GM12875 (cell line): ENCODE measurements around the gene KIDINS220.

Experiments
- H3K4me3 ChIP-seq: one replicate; pipeline ENCODE4 v1.5.1; 2011; ENCODE audit warnings: low read depth, low read length, control low read depth
- TF ChIP-seq, protein P1 (sequence below): IDR thresholded peaks from 2 replicates; pipeline ENCODE4 v1.5.1; 2011; ENCODE audit warnings: low read depth, mild to moderate bottlenecking, control low read depth, inconsistent platforms, low read length, moderate library complexity, borderline replicate concordance; ENCODE audit not compliant: insufficient read depth

The KIDINS220 gene

DNA sequence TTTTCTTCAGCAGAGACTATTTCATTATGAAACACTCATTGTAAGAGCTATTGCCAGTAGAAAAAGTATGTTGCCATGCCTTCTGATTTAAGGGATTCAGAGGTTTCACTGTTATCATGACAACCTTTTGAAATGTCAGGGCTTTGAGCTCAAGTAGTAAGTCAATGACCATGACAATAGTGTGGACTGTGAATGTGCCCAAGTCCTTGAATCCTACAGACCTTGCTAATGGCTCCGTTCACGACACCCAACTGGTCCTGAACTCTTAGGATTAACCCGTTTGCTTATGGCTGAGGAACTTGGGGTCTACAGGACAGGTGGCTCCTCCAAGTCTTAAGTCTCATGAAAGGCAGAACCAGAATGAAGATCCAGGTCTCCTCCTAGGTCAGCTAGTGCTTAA lies 17.6 kb upstream of the KIDINS220 start:
- no peak overlapping the region for H3K4me3 ChIP-seq
- TF ChIP-seq, protein P1, sequence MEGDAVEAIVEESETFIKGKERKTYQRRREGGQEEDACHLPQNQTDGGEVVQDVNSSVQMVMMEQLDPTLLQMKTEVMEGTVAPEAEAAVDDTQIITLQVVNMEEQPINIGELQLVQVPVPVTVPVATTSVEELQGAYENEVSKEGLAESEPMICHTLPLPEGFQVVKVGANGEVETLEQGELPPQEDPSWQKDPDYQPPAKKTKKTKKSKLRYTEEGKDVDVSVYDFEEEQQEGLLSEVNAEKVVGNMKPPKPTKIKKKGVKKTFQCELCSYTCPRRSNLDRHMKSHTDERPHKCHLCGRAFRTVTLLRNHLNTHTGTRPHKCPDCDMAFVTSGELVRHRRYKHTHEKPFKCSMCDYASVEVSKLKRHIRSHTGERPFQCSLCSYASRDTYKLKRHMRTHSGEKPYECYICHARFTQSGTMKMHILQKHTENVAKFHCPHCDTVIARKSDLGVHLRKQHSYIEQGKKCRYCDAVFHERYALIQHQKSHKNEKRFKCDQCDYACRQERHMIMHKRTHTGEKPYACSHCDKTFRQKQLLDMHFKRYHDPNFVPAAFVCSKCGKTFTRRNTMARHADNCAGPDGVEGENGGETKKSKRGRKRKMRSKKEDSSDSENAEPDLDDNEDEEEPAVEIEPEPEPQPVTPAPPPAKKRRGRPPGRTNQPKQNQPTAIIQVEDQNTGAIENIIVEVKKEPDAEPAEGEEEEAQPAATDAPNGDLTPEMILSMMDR = no peak

DNA sequence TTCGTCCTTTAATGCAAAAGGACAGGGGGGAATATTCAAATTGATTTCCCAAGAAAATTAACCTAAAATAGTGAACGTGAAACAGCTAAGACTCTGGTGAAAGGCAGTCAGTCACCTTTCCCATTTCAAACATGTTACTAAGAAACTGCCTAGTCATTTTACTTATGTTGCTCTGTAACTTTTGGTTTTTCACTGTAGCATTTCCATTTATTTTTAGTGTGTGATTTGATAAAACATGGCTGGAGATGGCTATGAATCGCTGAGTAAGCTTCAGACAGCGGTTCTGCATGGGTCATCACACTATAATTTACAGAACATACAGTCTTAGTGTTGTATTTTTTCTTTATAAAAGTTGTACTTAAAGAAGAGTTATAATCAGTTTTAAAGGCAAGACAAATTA lies 16.0 kb upstream of the KIDINS220 start:
- H3K4me3 ChIP-seq = no peak overlapping the region
- TF ChIP-seq, protein P1 = no peak

DNA sequence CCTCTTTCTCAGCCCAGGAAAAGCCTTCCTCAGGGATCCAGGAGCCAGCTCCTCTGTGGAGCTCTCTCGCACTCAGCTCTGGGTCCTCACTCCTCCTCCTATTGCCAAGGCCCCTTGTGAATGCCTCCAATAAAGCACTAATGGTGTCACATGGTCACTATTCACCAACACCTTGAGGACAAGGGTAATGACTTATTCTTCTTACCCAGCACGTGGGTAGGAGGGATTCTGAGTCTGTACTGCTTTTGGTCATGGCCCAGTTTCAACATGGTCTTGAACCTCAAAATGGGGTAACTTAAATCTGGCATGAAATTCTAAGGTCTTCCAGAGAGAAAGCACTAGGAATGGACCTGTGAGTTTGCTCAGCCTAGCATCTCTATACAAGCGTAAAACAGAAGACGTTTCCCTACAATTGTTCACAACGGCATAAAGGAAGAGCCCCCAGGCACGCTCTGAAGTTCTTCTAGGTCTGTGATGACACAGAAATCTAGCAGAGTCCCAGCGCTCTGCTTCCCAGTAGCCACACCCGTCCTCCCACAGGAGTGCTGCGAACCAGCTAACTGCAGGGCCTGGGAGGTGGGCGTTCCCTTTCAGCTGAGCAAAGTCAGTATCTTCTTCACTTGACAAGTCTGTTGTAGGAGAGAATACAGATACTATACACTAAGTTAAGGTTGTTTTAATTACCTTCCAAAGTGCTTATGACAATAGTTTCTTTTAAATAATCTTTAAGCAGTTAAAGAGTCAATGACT lies 14.6 kb upstream of the KIDINS220 start:
- H3K4me3 ChIP-seq = no peak overlapping the region
- TF ChIP-seq, protein P1 = no peak

DNA sequence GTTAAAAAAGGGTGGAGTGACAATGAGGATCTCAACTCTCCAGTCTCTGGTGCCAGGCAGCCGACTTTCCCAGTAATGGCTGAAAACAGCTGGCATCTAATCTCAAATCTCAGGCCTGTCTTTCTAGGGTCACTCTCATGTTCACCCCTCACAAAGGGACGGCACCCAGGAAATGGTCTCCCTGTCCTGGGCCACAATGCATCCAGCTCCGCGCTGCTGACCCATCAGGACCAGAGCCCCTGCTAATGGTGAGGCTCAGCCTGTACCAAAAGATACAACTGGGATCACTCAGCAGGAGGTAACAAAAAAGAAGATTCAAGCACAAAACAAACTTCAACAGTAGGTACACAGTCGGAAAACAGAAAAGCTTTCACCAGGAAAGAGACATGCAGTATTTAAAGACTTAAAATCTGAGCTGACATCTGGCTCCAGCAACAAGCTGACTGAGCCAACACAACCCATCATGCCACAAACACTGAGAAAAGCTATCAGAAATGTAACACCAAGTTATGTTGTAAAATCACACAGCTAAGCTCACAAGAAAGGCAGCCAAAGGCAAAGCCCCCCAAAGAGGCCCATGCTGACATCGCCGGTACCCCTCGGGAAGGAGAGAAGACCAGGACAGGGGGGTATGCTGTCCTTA lies 13.6 kb upstream of the KIDINS220 start:
- TF ChIP-seq, protein P1 = no peak

DNA sequence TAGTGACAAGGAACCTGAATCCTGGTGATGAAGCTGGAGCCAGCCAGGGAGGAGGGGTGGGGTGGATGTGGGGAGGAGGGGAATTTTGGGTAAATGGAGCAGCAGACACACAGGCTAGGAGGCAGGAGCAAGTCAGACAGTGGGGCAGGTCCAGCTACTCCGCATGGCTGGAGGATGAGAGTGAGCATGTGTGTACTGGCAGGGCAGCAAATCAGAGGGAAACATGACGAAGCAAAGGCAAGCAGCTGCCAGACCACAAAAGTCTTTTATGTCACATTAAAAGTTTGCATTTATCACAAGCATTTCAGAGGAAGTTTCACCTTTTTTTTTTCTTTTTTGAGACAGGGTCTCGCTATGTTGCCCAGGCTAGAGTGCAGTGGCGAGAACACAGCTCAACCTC lies 11.9 kb upstream of the KIDINS220 start:
- TF ChIP-seq, protein P1 = no peak

More for the DNA sequence above, 13.6 kb upstream of the KIDINS220 start:
- no peak overlapping the region for H3K4me3 ChIP-seq

DNA sequence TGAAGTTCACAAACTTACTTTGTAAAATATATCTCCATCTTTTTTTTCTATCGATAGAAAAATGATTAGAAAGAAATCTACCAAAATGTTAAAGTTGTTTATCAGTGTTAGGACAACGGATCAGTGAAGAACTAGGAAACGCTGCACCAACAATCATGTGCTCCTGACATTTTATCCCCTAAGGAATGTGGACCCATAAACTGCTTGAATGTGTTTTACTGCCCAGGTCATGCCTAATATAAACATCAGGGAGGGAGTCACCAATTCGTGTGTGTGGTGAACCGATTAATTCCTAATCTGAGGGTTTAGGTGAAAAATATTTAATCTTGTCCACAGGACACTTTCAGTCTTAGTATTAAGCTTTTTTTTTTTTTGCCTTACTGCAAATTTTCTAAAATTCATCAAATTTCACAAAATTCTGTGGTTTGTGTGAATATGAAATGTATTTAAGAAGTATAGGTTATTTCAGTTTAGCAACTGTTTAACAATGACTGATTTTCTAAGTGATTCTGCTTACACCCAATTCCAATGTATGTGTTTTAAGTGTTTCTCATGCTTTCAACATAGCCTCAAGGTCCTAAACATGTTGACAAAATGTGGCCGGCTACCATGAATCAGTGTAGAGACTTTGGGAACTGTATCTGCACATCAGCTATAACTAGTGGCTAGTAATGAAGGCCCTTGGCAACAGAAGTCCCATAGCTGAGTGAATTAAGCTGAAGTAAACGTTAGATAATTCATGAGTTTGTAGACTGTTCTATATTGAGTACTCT lies 11.1 kb upstream of the KIDINS220 start:
- TF ChIP-seq, protein P1 = no peak
- no peak overlapping the region for H3K4me3 ChIP-seq

More for the DNA sequence above, 11.9 kb upstream of the KIDINS220 start:
- H3K4me3 ChIP-seq = no peak overlapping the region

DNA sequence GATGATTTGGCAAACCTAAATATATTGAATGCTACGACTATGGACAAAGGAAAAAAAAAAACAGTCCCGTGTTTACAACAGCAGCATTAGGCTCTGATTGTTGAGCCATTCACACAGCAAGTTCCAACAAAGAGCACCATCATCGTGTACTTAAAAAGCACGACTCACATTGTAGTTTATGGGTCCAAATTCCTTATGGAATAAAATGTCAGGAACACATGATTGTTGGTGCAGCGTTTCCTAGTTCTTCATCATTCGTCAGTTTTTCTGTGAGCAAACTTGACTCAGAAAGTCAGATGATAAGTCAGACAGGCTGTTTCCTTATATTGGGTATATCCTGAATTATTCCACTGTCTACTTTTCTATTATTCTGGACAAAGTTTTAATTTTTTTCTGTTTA lies 10.0 kb upstream of the KIDINS220 start:
- no peak overlapping the region for H3K4me3 ChIP-seq
- TF ChIP-seq, protein P1 = no peak
